NCI-H345 treated with DMSO at 0.1 percent for 48 hours (cell line): ENCODE measurements around the gene INTS7.
"Not testable (repeated sequence)": the region's sequence is repeated elsewhere in the genome, so short reads cannot be mapped to it uniquely, and the experiment has no call there.

Source experiments
- DNase-seq: peaks from one replicate; lab custom pipeline; 2025; ENCODE audit not compliant: unreplicated experiment; lab: John Stamatoyannopoulos, UW

The INTS7 gene

GRCh38 chr1:212039622-212040021, 4.3 kb upstream of the INTS7 start:
- DNase-seq, result no peak

GRCh38 chr1:212037900-212038299, 2.5 kb upstream of the INTS7 start:
- no peak for DNase-seq

GRCh38 chr1:212035835-212036605, 663 bp upstream of the INTS7 start:
- DNase-seq, result no peak

- DNase-seq, result no peak
These were observed 738 bp downstream of the INTS7 start for GRCh38 chr1:212034516-212035122.

GRCh38 chr1:212030936-212031528, 4.3 kb downstream of the INTS7 start:
- no peak for DNase-seq

- DNase-seq, result not testable (repeated sequence)
These were observed 7.6 kb downstream of the INTS7 start for GRCh38 chr1:212027727-212028126.

- no peak for DNase-seq
These were observed 10.7 kb downstream of the INTS7 start for GRCh38 chr1:212024469-212025149.

GRCh38 chr1:212022908-212023307, 12.4 kb downstream of the INTS7 start:
- DNase-seq, result not testable (repeated sequence)

GRCh38 chr1:212021563-212021962, 13.8 kb downstream of the INTS7 start:
- no peak for DNase-seq

GRCh38 chr1:212020975-212021374, 14.4 kb downstream of the INTS7 start:
- DNase-seq, result no peak

GRCh38 chr1:212013672-212014071, 21.7 kb downstream of the INTS7 start:
- DNase-seq, result no peak

GRCh38 chr1:212012034-212012740, 23.2 kb downstream of the INTS7 start:
- DNase-seq, result peak; percentile 77

- DNase-seq, result no peak
These were observed 25.4 kb downstream of the INTS7 start for GRCh38 chr1:212010004-212010403.

- DNase-seq, result no peak
These were observed 25.8 kb downstream of the INTS7 start for GRCh38 chr1:212009561-212009960.

- no peak for DNase-seq
These were observed 27.5 kb downstream of the INTS7 start for GRCh38 chr1:212007886-212008285.

GRCh38 chr1:212007178-212007577, 28.2 kb downstream of the INTS7 start:
- no peak for DNase-seq

GRCh38 chr1:212004895-212005608, 30.3 kb downstream of the INTS7 start:
- no peak for DNase-seq

GRCh38 chr1:212002536-212002935, 32.8 kb downstream of the INTS7 start:
- no peak for DNase-seq

- not testable (repeated sequence) for DNase-seq
These were observed 37.9 kb downstream of the INTS7 start for GRCh38 chr1:211997426-211997825.

- DNase-seq, result no peak
These were observed 43.7 kb downstream of the INTS7 start for GRCh38 chr1:211991695-211992094.
